Measurements from ENCODE around the gene CDH4.

- TF ChIP-seq CTCF (IDR thresholded peaks at IDR 0.05) (no peak), POLR2A (IDR thresholded peaks at IDR 0.05) (no peak)
Measured at GRCh38 chr20:61614706-61615100, 362.6 kb downstream of the CDH4 start.
